ENCODE results near the gene CELF1. TPM values are rescaled to one million over a fixed set of nuclear protein-coding genes. Genes with fewer than 3 reads are reported as not detected.

Gene CELF1
- total and polyA plus RNA-seq, 2 of the 13 experiments (the other 11 are each of a cell fraction or from before 2014, with no cell fraction given): 69.0 to 80.1 TPM

DNA sequence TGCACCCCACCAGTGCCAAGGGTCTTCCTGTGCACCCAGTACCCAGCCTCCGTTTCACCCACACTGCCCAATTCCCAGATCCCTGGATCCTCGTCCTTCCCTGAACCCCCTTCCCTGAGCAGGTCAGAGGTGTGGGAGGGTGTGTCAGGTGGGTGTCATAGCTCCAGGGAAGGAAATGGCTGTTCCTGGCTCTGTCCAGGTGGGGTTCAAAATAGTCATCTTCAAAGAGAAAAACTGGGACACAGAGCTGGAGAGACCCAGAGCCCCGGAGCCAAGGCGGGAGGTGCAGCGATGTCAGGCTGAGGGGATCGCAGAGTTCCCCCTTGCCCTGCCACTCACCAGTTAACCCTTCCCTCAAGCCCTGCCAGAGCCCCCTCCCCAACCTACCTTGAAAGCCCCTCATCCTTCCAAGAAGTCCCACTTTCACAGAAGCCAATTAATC lies 40.6 kb upstream of the CELF1 start:
- 0% methylated on average over 2 of the region's 6 CpGs for WGBS (ENCODE audit: low lambda C conversion rate)
- ATAC-seq (peak; percentile 11), FAIRE-seq (no peak), DNase-seq (ENCODE audit: low spot score) (no peak)
- Histone ChIP-seq H3K4me2 (ENCODE audit: low read depth, low read length) (peak overlapping the region; percentile 86), H3K4me1 (ENCODE audit: insufficient read depth, low read length) (peaks cover 53% of the 10 kb centered on the region), H3K27ac (ENCODE audit: extremely low read length, insufficient read depth, low read length) (no peak overlapping the region), H3K4me3 (replicated peaks in 1 of 3; ENCODE audit: insufficient read depth in 1 of 3, low read depth in 2 of 3, low read length in 3 of 3) (peak overlapping the region; percentile 65 to 82 (median 73); a peak in 5 of 6 replicates), H4K20me1 (ENCODE audit: insufficient read depth, low read length) (no peaks in the 10 kb centered on the region), H3K36me3 (replicated peaks in 1 of 2; ENCODE audit: control insufficient read depth in 1 of 2, insufficient read depth in 2 of 2, low read length in 2 of 2) (no peaks in the 10 kb centered on the region), H2AFZ (ENCODE audit: low read length) (no peak overlapping the region), H3K9me3 (ENCODE audit: low read length) (no peaks in the 10 kb centered on the region), H3K79me2 (ENCODE audit: insufficient read depth, low read length) (no peaks in the 10 kb centered on the region), H3K27me3 (ENCODE audit: control insufficient read depth in 1 of 2, insufficient read depth in 2 of 2, low read length in 2 of 2) (peaks cover 3 to 27% of the 10 kb centered on the region in 2 experiments), H3K9ac (ENCODE audit: insufficient read depth, low read depth, low read length) (peak overlapping the region; percentile 45; the same call in 1 of the 2 replicates)
- in situ Hi-C loops (cut with HindIII; ENCODE audit: extremely low pct_ligation_motif_present, low pct_unique_long_range_greater_than_20kb): no loop called here
- POLR2A ChIA-PET: no interaction called here
- intact Hi-C loops (cut with micrococcal nuclease; ENCODE audit: unreplicated experiment): no loop called here
- CTCF ChIA-PET (ENCODE audit: low intra/inter-chr PET ratio, low total read pairs): no interaction called here
- BruUV-seq (replicated peaks): no TSS peak
- TF ChIP-seq, protein P1, sequence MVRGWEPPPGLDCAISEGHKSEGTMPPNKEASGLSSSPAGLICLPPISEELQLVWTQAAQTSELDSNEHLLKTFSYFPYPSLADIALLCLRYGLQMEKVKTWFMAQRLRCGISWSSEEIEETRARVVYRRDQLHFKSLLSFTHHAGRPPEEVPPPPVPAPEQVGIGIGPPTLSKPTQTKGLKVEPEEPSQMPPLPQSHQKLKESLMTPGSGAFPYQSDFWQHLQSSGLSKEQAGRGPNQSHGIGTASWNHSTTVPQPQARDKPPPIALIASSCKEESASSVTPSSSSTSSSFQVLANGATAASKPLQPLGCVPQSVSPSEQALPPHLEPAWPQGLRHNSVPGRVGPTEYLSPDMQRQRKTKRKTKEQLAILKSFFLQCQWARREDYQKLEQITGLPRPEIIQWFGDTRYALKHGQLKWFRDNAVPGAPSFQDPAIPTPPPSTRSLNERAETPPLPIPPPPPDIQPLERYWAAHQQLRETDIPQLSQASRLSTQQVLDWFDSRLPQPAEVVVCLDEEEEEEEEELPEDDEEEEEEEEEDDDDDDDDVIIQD (CRISPR knock-in tag; IDR thresholded peaks at IDR 0.05; ENCODE audit: low read depth): no peak
- TF ChIP-seq, protein P2, sequence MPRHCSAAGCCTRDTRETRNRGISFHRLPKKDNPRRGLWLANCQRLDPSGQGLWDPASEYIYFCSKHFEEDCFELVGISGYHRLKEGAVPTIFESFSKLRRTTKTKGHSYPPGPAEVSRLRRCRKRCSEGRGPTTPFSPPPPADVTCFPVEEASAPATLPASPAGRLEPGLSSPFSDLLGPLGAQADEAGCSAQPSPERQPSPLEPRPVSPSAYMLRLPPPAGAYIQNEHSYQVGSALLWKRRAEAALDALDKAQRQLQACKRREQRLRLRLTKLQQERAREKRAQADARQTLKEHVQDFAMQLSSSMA (CRISPR knock-in tag; IDR thresholded peaks at IDR 0.05): no peak
- TF ChIP-seq KAT7 (CRISPR knock-in tag; IDR thresholded peaks at IDR 0.05; ENCODE audit: borderline replicate concordance) (no peak), ZNF841 (CRISPR knock-in tag; IDR thresholded peaks at IDR 0.05; ENCODE audit: borderline replicate concordance) (no peak), SYNCRIP (IDR thresholded peaks at IDR 0.05; ENCODE audit: insufficient read depth, low read depth, low read length) (no peak), HDAC1 (CRISPR knock-in tag; IDR thresholded peaks at IDR 0.05) (0 out of 2 replicates have a peak, but pooled peaks have one; percentile 22), KIAA2018 (CRISPR knock-in tag; IDR thresholded peaks at IDR 0.05; ENCODE audit: borderline replicate concordance) (no peak)
